ENCODE results near the gene TC2N.

Gene TC2N

GRCh38 chr14:91866511-91867295 lies 633 bp downstream of the TC2N start:
- DNase-seq (ENCODE audit: extremely low read depth, low read depth) = no peak
- no peak for TF ChIP-seq CTCF (IDR thresholded peaks at IDR 0.05; ENCODE audit: low read depth, low read length)

- TF ChIP-seq CTCF (IDR thresholded peaks at IDR 0.05; ENCODE audit: low read depth, low read length) = no peak
- no peak for DNase-seq (ENCODE audit: extremely low read depth, low read depth)
Measured at GRCh38 chr14:91866061-91866460, 1.3 kb downstream of the TC2N start.

- TF ChIP-seq CTCF (IDR thresholded peaks at IDR 0.05; ENCODE audit: low read depth, low read length) = no peak
- no peak for DNase-seq (ENCODE audit: extremely low read depth, low read depth)
Measured at GRCh38 chr14:91862417-91862816, 4.9 kb downstream of the TC2N start.

GRCh38 chr14:91861091-91861490 lies 6.2 kb downstream of the TC2N start:
- DNase-seq (ENCODE audit: extremely low read depth, low read depth) = no peak
- no peak for TF ChIP-seq CTCF (IDR thresholded peaks at IDR 0.05; ENCODE audit: low read depth, low read length)

GRCh38 chr14:91860238-91860637 lies 7.1 kb downstream of the TC2N start:
- TF ChIP-seq CTCF (IDR thresholded peaks at IDR 0.05; ENCODE audit: low read depth, low read length) = no peak
- DNase-seq (ENCODE audit: extremely low read depth, low read depth) = no peak

- TF ChIP-seq CTCF (IDR thresholded peaks at IDR 0.05; ENCODE audit: low read depth, low read length) = no peak; the same call in 1 of the 2 replicates
- peak; percentile 76 for DNase-seq (ENCODE audit: extremely low read depth, low read depth)
Measured at GRCh38 chr14:91858536-91859275, 8.6 kb downstream of the TC2N start.

GRCh38 chr14:91857614-91858013 lies 9.7 kb downstream of the TC2N start:
- DNase-seq (ENCODE audit: extremely low read depth, low read depth) = no peak
- no peak for TF ChIP-seq CTCF (IDR thresholded peaks at IDR 0.05; ENCODE audit: low read depth, low read length)

Data from AG09319 (cell line).